Measurements from ENCODE around the gene NTSR2. TPM values are rescaled to one million over a fixed set of nuclear protein-coding genes. Genes with fewer than 3 reads are reported as not detected.
A peak's percentile ranks its signal among the peaks of the same experiment; 100 is the strongest.

NTSR2 gene
- total and polyA plus RNA-seq, 8 donors: not detected

GRCh38 chr2:11683966-11684365, 14.0 kb upstream of the NTSR2 start:
- Histone ChIP-seq H3K27ac (no peak overlapping the region), H3K4me1 (peaks cover 9 to 15% (median 11%) of the 10 kb centered on the region in 3 donors), H3K9me3 (no peaks in the 10 kb centered on the region), H3K4me3 (no peak overlapping the region), H3K36me3 (no peaks in the 10 kb centered on the region), H3K27me3 (no peaks in the 10 kb centered on the region)
- intact Hi-C loops (cut with DNase I): no loop called here
- no peak for ATAC-seq
- no peak for FAIRE-seq
- WGBS, 2 donors: 72 to 81% methylated on average over 4 of the region's 4 CpGs
- no peak for TF ChIP-seq CTCF (IDR thresholded peaks at IDR 0.05)
- DNase-seq: no peak

- H3K4me3 ChIP-seq: no peak overlapping the region
- no peak for TF ChIP-seq CTCF (IDR thresholded peaks at IDR 0.05)
- FAIRE-seq (no peak), DNase-seq (no peak), ATAC-seq (no peak)
- peaks cover 6 to 15% (median 9%) of the 10 kb centered on the region in 3 donors for H3K4me1 ChIP-seq
- WGBS, 2 donors: 39 to 41% methylated on average over 9 of the region's 9 CpGs
- intact Hi-C loops (cut with DNase I): no loop called here
- no peak overlapping the region for H3K27ac ChIP-seq
- H3K9me3 ChIP-seq: no peaks in the 10 kb centered on the region
- no peaks in the 10 kb centered on the region for H3K36me3 ChIP-seq
- no peaks in the 10 kb centered on the region for H3K27me3 ChIP-seq
Measured at GRCh38 chr2:11683476-11683875, 13.5 kb upstream of the NTSR2 start.

GRCh38 chr2:11682590-11682915, 12.6 kb upstream of the NTSR2 start:
- FAIRE-seq (no peak), ATAC-seq (no peak), DNase-seq (no peak)
- 68 to 88% methylated on average over 8 of the region's 8 CpGs for WGBS, 2 donors
- intact Hi-C loops (cut with DNase I): no loop called here
- Histone ChIP-seq H3K27ac (no peak overlapping the region), H3K4me1 (peaks cover 5 to 15% (median 9%) of the 10 kb centered on the region in 3 donors), H3K27me3 (no peaks in the 10 kb centered on the region), H3K4me3 (no peak overlapping the region), H3K9me3 (no peaks in the 10 kb centered on the region), H3K36me3 (no peaks in the 10 kb centered on the region)
- TF ChIP-seq CTCF (IDR thresholded peaks at IDR 0.05): no peak

- no peak for FAIRE-seq
- Histone ChIP-seq H3K27ac (no peak overlapping the region), H3K36me3 (no peaks in the 10 kb centered on the region), H3K9me3 (no peaks in the 10 kb centered on the region), H3K4me3 (no peak overlapping the region), H3K4me1 (peaks cover 5 to 15% (median 9%) of the 10 kb centered on the region in 3 donors), H3K27me3 (no peaks in the 10 kb centered on the region)
- DNase-seq: peak in 5 of 6 donors; percentile 34 to 81 (median 64)
- peak; percentile 66 to 91 (median 82) for TF ChIP-seq CTCF (IDR thresholded peaks at IDR 0.05)
- 52 to 59% methylated on average over 31 of the region's 31 CpGs for WGBS, 2 donors
- intact Hi-C loops (cut with DNase I): no loop called here
- ATAC-seq: peak; percentile 52 to 74 (median 60)
Measured at GRCh38 chr2:11681722-11682589, 12.0 kb upstream of the NTSR2 start.
